GM23248 (cell line): ENCODE measurements around the gene CDC7.

Experiments used
- EZH2 ChIP-seq: fragments of 200-600 bp; sonication (generic); IDR thresholded peaks from 2 replicates; pipeline ENCODE4 v1.6.1; 2018; ENCODE audit warnings: antibody characterized with exemption, mild to moderate bottlenecking; ENCODE audit not compliant: insufficient read depth, poor library complexity, severe bottlenecking
- EZH2phosphoT487 ChIP-seq: fragments of 200-600 bp; sonication (generic); IDR thresholded peaks from 2 replicates; pipeline ENCODE4 v1.6.1; 2018; ENCODE audit warnings: antibody characterized with exemption, moderate library complexity, mild to moderate bottlenecking, low read depth; ENCODE audit not compliant: insufficient read depth

GRCh38 chr1:91501971-91502671 is 1.5 kb downstream of the CDC7 start:
- TF ChIP-seq EZH2 (no peak), EZH2phosphoT487 (no peak)
